Hepatic stellate cell (primary cell): ENCODE results near the gene KRT79.

Source experiments
- DNase-seq: peaks from one replicate; pipeline ENCODE4 v3.0.0; 2011; ENCODE audit warnings: low spot score

The KRT79 gene

DNA sequence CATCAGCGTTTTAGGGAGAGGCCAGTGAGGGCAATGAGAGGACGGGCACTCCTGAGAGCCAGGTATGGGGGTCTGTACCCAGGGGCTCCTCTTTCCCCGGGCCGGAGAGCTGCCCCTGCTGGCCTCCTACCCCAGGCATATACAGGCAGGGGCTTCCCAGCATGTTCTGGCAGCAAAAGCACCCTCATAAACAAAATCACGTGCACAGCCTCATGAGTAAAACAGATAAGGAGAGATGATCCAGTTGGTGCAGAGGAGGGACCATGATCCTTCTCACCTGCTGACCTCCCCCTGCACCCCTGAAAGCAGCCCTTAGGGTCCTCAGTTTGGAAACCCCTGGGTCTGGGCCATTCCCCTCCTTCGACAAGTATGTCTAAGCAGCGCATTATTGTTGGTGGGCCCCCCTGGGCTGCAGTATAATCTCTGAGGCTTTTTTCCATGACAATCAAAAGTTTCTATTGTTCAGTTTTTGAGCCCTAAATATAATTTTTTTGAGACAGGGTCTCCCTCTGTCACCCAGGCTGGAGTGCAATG, 15.2 kb downstream of the KRT79 start:
- DNase-seq: no peak

DNA sequence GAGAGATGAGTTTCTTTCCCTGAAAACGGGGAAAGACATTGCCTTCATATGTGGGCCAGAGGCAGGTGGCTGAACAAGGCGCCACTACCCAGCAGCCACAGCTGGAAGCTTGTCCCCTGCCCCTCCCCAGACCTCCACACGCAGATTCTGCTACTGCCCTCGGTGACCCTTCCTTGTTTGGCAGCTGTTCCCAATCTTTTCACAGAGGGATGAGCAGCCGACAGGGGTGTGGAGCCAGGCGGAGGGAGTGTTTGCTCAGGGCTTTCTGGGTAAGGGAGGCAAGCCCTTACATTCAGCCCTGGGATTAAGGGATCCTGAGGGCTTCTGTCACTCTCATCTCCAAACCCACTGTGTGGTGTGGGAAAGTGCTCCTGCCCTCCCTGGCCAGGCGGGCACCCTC, 15.7 kb downstream of the KRT79 start:
- DNase-seq: no peak

DNA sequence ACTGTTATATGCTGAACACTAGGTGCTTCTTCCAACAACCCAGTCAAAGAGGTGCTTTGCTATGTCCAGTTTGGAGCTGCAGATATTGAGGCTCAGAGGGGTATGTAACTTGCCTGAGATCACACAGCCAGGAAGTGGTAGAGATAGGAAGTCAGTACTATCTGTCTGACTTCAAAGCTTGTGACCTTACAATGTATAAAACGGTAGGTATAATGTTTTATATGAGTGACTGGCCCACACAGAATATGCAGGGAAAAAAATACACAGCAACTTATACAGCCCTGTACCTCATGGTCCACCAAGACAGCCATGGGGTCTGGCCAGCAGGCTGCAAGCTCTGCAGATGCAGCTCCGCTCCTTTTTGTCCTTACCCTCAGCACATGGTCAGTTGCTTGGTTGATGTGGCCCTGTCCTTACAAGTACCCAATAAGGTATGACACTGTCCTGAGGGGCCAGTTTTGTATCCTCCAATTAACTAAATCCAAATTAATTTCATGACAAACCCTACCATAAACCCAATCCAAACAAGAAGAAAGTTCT, 16.3 kb downstream of the KRT79 start:
- no peak for DNase-seq

- DNase-seq: no peak
Measured at GRCh38 chr12:52817003-52817698, 17.0 kb downstream of the KRT79 start.

GRCh38 chr12:52815676-52816588, 18.2 kb downstream of the KRT79 start:
- DNase-seq: no peak

- DNase-seq: no peak
Measured at GRCh38 chr12:52815161-52815560, 18.9 kb downstream of the KRT79 start.

DNA sequence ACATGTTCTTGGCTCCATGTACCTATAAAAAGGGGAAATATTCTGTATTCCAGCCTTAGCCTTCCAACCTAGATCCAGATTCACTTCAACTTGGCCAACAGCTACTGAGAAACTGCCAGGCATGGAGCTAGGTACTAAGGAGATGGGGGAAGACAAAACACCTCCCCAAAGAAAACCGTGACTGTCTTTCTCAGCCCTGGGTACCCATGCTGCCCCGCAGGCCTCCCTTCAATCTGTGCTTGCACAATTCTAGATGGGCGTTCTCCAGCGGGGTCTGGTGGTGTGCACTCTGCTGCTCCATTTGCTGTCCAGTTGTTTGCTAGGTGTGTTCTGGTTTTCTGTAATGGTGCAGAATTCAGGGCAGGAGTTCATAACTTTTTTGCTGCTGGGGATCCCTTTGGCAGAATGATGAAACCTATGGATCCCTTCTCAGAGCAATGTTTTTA, 19.4 kb downstream of the KRT79 start:
- no peak for DNase-seq

GRCh38 chr12:52813885-52814709, 20.0 kb downstream of the KRT79 start, which contains the start of gene KRT4:
KRT4 (minus strand) TSS chr12:52814116; CDS start chr12:52814058, 58 bp downstream.
- no peak for DNase-seq

- no peak for DNase-seq
Measured at GRCh38 chr12:52813203-52813819, 20.8 kb downstream of the KRT79 start.

DNA sequence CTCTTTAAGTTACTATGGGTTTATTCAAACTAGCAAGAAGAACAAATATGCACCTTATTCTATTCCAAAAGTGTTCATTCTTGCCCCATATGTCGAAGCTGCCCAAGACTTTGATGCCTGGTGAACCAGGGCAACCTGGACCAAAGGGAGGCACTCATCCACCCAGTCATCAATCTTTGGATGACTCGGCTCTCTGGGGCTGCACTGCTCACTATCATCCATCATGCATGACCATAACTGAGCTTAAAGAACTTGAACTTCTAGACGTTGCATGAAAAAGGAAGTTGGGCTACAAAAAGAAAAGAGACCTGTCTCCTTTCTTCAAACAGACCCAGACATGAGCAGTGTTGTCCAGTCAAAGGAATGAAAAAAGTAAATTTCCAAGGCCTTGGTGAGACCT, 21.4 kb downstream of the KRT79 start:
- DNase-seq: no peak

- no peak for DNase-seq
Measured at GRCh38 chr12:52812073-52812400, 22.1 kb downstream of the KRT79 start.

DNA sequence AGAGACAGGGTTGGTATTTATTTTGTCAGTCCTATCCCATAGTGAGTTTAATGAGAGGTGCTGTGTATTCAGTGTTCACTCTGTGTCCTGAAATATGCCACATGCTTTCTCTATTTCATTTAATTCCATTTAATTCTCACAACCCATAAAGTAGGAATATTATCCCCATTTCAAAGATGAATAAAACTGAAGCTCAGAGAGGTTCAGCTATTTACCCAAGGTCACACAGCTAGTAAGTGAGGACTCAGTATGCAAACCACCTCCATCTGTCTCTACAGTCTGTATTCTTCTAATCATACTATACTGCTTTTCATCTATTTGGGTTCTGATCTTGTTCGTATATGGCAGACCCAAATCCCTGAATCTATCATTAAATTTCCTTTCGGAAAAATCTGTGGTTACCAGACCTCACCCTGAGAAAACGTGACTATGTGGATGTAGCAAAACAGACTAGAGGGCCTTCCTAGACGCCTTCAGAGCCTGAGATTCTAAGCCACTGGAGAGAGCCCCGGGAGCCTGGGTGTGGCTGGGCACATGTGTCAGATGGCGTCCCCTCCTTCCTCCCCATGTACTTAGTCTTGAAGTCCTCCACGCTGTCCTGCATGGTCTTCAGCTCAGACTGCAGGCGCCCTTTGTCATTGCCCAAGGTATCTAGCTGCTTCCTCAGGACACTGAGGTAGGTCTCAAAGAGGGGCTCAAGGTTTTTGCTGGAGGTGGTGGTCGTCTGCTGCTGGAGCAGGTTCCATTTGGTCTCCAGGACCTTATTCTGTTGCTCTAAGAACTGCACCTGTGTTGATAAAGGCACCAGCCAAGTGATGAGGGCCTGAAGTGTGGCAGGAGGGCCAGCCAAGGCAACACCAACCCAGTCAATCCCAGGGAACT, 22.7 kb downstream of the KRT79 start:
- no peak for DNase-seq

DNA sequence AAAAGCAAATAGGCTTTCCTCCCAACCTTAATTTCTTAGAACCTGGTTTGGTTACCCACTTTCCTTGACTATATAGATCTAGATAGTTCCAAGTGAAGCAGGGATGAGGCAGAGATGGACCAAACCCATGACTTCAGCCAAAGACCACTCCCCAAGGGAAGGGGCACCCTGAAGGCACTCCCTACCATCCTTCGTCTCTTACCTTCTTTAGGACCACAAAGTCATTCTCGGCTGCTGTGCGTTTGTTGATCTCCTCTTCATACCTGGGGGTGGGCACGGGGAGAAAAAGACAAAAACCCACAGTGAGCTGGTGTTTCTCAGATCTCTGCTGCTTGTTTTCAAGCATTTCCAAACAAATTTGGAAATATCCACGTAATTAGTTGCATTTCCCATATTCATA, 23.6 kb downstream of the KRT79 start:
- DNase-seq: no peak

- DNase-seq: no peak
Measured at GRCh38 chr12:52809166-52809565, 24.9 kb downstream of the KRT79 start.

DNA sequence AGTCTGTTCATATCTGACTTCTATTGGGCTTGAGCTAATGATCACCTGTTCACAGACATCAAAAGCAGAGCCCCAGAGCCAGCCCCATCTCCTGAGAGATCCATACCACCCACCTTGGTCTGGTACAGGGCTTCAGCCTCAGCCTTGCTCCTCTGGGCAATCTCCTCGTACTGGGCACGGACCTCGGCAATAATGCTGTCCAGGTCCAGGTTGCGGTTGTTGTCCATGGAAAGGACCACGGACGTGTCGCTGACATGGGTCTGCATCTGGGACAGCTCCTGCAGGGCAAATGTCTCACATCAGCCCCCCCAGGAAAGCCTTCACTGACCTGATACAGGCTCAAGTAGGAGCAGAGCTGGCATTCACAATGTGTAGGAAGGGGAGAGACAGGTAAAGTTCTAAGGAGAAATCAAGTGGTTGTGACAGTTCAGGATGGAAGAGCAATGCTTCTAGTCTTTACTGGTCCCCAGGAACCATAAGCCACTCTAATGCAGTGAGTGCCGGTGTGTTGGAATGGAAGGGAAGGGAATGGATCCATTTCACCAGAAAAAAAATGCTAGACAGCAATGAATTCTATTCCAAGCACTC, 25.4 kb downstream of the KRT79 start:
- DNase-seq: no peak

GRCh38 chr12:52807544-52808470, 26.3 kb downstream of the KRT79 start:
- no peak for DNase-seq

DNA sequence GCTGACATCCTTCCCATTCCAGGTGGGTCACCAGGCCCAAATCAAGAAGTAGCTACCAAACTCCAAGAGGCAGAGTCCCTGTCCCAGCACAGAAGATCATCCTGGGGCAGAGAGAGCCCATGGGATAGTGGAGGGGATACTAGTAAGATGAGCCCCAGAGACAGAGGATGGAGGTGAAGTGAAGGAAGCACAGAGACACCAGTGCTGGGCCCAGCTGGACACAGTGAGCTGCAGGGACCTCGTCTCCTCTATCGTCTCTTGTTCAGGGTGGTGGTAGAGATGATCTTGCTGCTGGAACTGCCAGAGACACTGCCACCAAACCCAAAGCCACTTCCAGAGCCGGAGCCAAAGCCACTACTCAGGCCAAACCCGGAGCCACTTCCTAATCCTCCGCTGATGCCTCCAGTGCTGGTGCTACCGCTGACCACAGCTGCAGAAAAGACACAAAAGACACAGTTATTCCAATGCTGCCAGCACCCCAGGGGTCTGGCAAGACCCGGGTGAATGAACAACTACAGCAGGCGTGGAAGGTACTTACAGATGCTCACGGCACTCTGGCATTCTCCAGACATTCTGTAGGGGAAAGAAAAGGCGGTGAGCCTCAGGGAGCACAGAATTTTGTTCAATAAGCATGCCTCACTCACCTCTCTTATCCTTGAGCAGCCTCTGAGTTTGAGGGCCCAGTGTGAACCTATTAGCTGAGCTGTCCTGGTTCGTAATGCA, 27.1 kb downstream of the KRT79 start:
- no peak for DNase-seq

- no peak for DNase-seq
Measured at GRCh38 chr12:52806169-52806811, 27.8 kb downstream of the KRT79 start.
